GM23338 (cell line): ENCODE measurements around the gene PRSS2. TPM values are rescaled to one million over a fixed set of nuclear protein-coding genes. Genes with fewer than 3 reads are reported as not detected.

Source experiments
- ATAC-seq: fragments of 200-7000 bp; cut with Tn5 transposase; 3 replicates; pipeline ENCODE4 v1.9.1; 2020
- DNase-seq: peaks from one replicate; pipeline ENCODE4 v3.0.0-alpha.2; 2015; ENCODE audit warnings: low spot score
- H2AFZ ChIP-seq: fragments of 200-600 bp; sonication (generic); 2 replicates; pipeline ENCODE4 v1.8.0; 2016; ENCODE audit warnings: antibody characterized with exemption, mild to moderate bottlenecking, moderate library complexity
- H3F3A ChIP-seq: fragments of 200-600 bp; sonication (generic); replicated peaks from 2 replicates; pipeline ENCODE4 v1.8.0; 2017; ENCODE audit warnings: antibody characterized with exemption, mixed run types, low read depth
- H3K27ac ChIP-seq: fragments of 200-600 bp; sonication (generic); 2 replicates; pipeline ENCODE4 v1.6.1; 2016; ENCODE audit warnings: low read depth
- H3K27me3 ChIP-seq: fragments of 200-600 bp; sonication (generic); 2 replicates; pipeline ENCODE4 v1.8.0; 2016; ENCODE audit warnings: mild to moderate bottlenecking, mixed run types, moderate library complexity; ENCODE audit not compliant: insufficient read depth
- H3K36me3 ChIP-seq: fragments of 200-600 bp; sonication (generic); 2 replicates; pipeline ENCODE4 v1.8.0; 2016; ENCODE audit warnings: mild to moderate bottlenecking; ENCODE audit not compliant: insufficient read depth
- H3K4me1 ChIP-seq: fragments of 200-600 bp; sonication (generic); 2 replicates; pipeline ENCODE4 v1.8.0; 2016; ENCODE audit warnings: mild to moderate bottlenecking, moderate library complexity; ENCODE audit not compliant: insufficient read depth
- H3K4me2 ChIP-seq: fragments of 200-600 bp; sonication (generic); 2 replicates; pipeline ENCODE4 v1.7.1; 2017; ENCODE audit warnings: mixed run types
- H3K4me3 ChIP-seq: fragments of 200-600 bp; sonication (generic); 2 replicates; pipeline ENCODE4 v1.6.1; 2016; ENCODE audit warnings: mixed run types
- H3K79me2 ChIP-seq: fragments of 200-600 bp; sonication (generic); replicated peaks from 2 replicates; pipeline ENCODE4 v1.8.0; 2017; ENCODE audit warnings: mild to moderate bottlenecking; ENCODE audit not compliant: insufficient read depth
- H3K9me2 ChIP-seq: fragments of 200-600 bp; sonication (generic); 2 replicates; pipeline ENCODE4 v1.8.0; 2017; ENCODE audit not compliant: insufficient read depth
- H4K20me1 ChIP-seq: fragments of 200-600 bp; sonication (generic); replicated peaks from 2 replicates; pipeline ENCODE4 v1.8.0; 2017; ENCODE audit warnings: mild to moderate bottlenecking; ENCODE audit not compliant: insufficient read depth
- H3K27ac Mint-ChIP-seq: 2 replicates; pipeline ENCODE4 v1.8.0; 2020; ENCODE audit warnings: inconsistent platforms, mild to moderate bottlenecking, moderate library complexity, mixed read lengths
- H3K27me3 Mint-ChIP-seq: 3 replicates; pipeline ENCODE4 v1.8.0; 2022; ENCODE audit warnings: low read depth, mild to moderate bottlenecking, moderate library complexity, mixed read lengths, inconsistent platforms; ENCODE audit not compliant: insufficient read depth, poor library complexity
- H3K36me3 Mint-ChIP-seq: 3 replicates; pipeline ENCODE4 v1.8.0; 2021; ENCODE audit warnings: low read depth, mild to moderate bottlenecking, inconsistent platforms, moderate library complexity, mixed read lengths
- H3K4me1 Mint-ChIP-seq: 3 replicates; pipeline ENCODE4 v1.8.0; 2020; ENCODE audit warnings: mild to moderate bottlenecking, inconsistent platforms, mixed read lengths
- H3K4me3 Mint-ChIP-seq: 3 replicates; pipeline ENCODE4 v1.8.0; 2021; ENCODE audit warnings: moderate library complexity, mild to moderate bottlenecking, inconsistent platforms, mixed read lengths
- H3K9me3 Mint-ChIP-seq: 3 replicates; pipeline ENCODE4 v1.8.0; 2020; ENCODE audit warnings: moderate library complexity, mild to moderate bottlenecking, inconsistent platforms, mixed read lengths
- CREB1 ChIP-seq: fragments of 250-450 bp; sonication (Bioruptor Pico); IDR thresholded peaks from 2 replicates; pipeline ENCODE4 v1.5.0; 2020; ENCODE audit warnings: low read depth, mild to moderate bottlenecking, moderate library complexity
- EZH2 ChIP-seq: fragments of 200-600 bp; sonication (generic); IDR thresholded peaks from one replicate; pipeline ENCODE4 v1.8.0; 2017; ENCODE audit warnings: antibody characterized with exemption, mild to moderate bottlenecking, low read depth; ENCODE audit not compliant: unreplicated experiment
- EZH2phosphoT487 ChIP-seq: fragments of 200-600 bp; sonication (generic); IDR thresholded peaks from one replicate; pipeline ENCODE4 v1.8.1; 2018; ENCODE audit warnings: antibody characterized with exemption; ENCODE audit not compliant: unreplicated experiment
- JUNB ChIP-seq: IDR thresholded peaks from one replicate; pipeline ENCODE4 v1.6.1; 2016; ENCODE audit warnings: antibody characterized with exemption; ENCODE audit not compliant: unreplicated experiment
- NANOG ChIP-seq: IDR thresholded peaks from 2 replicates; pipeline ENCODE4 v1.6.1; 2016; ENCODE audit warnings: antibody characterized with exemption, borderline replicate concordance
- POLR2AphosphoS5 ChIP-seq: IDR thresholded peaks from 2 replicates; pipeline ENCODE4 v1.6.1; 2016; ENCODE audit warnings: antibody characterized with exemption, low read depth
- ZNF114 ChIP-seq: fragments of 250-450 bp; sonication (Bioruptor Pico); IDR thresholded peaks from 2 replicates; pipeline ENCODE4 v1.5.0; 2020; ENCODE audit warnings: mild to moderate bottlenecking, moderate library complexity
- ZNF331 ChIP-seq: fragments of 250-450 bp; sonication (Bioruptor Pico); IDR thresholded peaks from 2 replicates; pipeline ENCODE4 v1.5.0; 2020; ENCODE audit warnings: low read depth, mild to moderate bottlenecking, moderate library complexity
- polyA plus RNA-seq: library from polyadenylated mRNA; unstranded; fragments of >200 nt; fragmentation: Nextera tagmentation; extraction: Ambion mirVana; gene quantifications from 2 replicates; pipeline ENCODE4 v1.2.1, GENCODE V29; 2016
- total RNA-seq: library from RNA; depleted of rRNA; stranded (reverse); fragments of >200 nt; shearing (Covaris generic); gene quantifications from 2 replicates; pipeline ENCODE4 v1.2.3, GENCODE V29; 2014
- TF ChIP-seq, protein P1 (sequence below), 2 experiments: fragments of 200-600 bp in 1 of 2; sonication (generic) in 1 of 2; conservative IDR thresholded peaks; 2 replicates each; pipeline versions ENCODE4 v1.5.1 to v1.6.1; 2016 to 2017; ENCODE audit warnings: antibody characterized with exemption in 2 of 2, low read depth in 2 of 2, mild to moderate bottlenecking in 2 of 2, moderate library complexity in 1 of 2
- TF ChIP-seq, protein P2 (sequence below): fragments of 250-450 bp; sonication (Bioruptor Pico); IDR thresholded peaks from 2 replicates; pipeline ENCODE4 v1.5.0; 2020; ENCODE audit warnings: mild to moderate bottlenecking, moderate library complexity

The PRSS2 gene
- total and polyA plus RNA-seq, 2 experiments from 2014 or later = not detected

DNA sequence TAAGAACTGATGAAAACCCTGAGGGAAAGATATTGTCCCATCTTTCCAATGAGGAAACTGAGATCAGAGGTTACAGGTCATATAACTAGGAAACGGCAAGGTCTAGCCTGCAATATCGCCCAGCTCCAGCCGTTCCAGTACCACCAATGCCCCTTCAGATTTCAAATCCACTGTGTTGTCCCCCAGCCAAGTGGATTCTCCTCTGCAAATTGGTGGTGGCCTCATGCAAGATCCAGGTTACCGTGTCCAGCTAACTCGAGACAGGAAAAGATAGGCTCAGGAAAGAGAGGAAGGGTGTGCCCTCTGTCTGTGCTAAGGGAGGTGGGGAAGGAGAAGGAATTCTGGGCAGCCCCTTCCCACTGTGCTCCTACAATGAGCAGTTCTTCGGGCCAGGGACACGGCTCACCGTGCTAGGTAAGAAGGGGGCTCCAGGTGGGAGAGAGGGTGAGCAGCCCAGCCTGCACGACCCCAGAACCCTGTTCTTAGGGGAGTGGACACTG, 25.3 kb downstream of the PRSS2 start:
- H3K4me2 ChIP-seq = peak overlapping the region; percentile 94
- peaks cover 67% of the 10 kb centered on the region for H3K27me3 ChIP-seq
- H3K79me2 ChIP-seq = no peaks in the 10 kb centered on the region
- TF ChIP-seq POLR2AphosphoS5 (peak; percentile 37; the same call in 1 of the 2 replicates), NANOG (no peak), ZNF331 (CRISPR knock-in tag) (no peak), ZNF114 (no peak), EZH2phosphoT487 (no peak), CREB1 (CRISPR knock-in tag) (no peak)
- peak overlapping the region; percentile 90 for H2AFZ ChIP-seq
- peaks cover 49% of the 10 kb centered on the region for H3K4me1 ChIP-seq
- no peak overlapping the region for H3K27ac Mint-ChIP-seq
- ATAC-seq = peak; percentile 59
- peaks cover 5% of the 10 kb centered on the region; the same call in 1 of the 3 replicates for H3K36me3 Mint-ChIP-seq
- H3K4me3 ChIP-seq = peak overlapping the region; percentile 87
- no peak overlapping the region for H3K27ac ChIP-seq
- DNase-seq = peak; percentile 43
- peak overlapping the region; percentile 86 for H3K4me3 Mint-ChIP-seq
- H3F3A ChIP-seq = no peaks in the 10 kb centered on the region
- no peaks in the 10 kb centered on the region for H3K36me3 ChIP-seq
- peaks cover 6% of the 10 kb centered on the region; the same call in 1 of the 3 replicates for H3K9me3 Mint-ChIP-seq
- no peaks in the 10 kb centered on the region for H4K20me1 ChIP-seq
- peaks cover 56% of the 10 kb centered on the region for H3K4me1 Mint-ChIP-seq
- H3K9me2 ChIP-seq = peaks cover 16% of the 10 kb centered on the region; the same call in 1 of the 2 replicates
- peaks cover 35% of the 10 kb centered on the region for H3K27me3 Mint-ChIP-seq

DNA sequence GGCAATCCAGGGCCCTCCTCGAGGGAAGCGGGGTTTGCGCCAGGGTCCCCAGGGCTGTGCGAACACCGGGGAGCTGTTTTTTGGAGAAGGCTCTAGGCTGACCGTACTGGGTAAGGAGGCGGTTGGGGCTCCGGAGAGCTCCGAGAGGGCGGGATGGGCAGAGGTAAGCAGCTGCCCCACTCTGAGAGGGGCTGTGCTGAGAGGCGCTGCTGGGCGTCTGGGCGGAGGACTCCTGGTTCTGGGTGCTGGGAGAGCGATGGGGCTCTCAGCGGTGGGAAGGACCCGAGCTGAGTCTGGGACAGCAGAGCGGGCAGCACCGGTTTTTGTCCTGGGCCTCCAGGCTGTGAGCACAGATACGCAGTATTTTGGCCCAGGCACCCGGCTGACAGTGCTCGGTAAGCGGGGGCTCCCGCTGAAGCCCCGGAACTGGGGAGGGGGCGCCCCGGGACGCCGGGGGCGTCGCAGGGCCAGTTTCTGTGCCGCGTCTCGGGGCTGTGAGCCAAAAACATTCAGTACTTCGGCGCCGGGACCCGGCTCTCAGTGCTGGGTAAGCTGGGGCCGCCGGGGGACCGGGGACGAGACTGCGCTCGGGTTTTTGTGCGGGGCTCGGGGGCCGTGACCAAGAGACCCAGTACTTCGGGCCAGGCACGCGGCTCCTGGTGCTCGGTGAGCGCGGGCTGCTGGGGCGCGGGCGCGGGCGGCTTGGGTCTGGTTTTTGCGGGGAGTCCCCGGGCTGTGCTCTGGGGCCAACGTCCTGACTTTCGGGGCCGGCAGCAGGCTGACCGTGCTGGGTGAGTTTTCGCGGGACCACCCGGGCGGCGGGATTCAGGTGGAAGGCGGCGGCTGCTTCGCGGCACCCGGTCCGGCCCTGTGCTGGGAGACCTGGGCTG, 26.0 kb downstream of the PRSS2 start:
- Histone ChIP-seq H3K4me3 (peak overlapping the region; percentile 87), H3K9me2 (peaks cover 16% of the 10 kb centered on the region; the same call in 1 of the 2 replicates), H4K20me1 (no peaks in the 10 kb centered on the region), H3K79me2 (no peaks in the 10 kb centered on the region), H3K36me3 (no peaks in the 10 kb centered on the region), H3K27me3 (peaks cover 67% of the 10 kb centered on the region), H2AFZ (peak overlapping the region; percentile 90), H3K27ac (no peak overlapping the region), H3K4me2 (peak overlapping the region; percentile 94), H3F3A (no peaks in the 10 kb centered on the region), H3K4me1 (peaks cover 49% of the 10 kb centered on the region)
- peak; percentile 49 for DNase-seq
- Mint-ChIP-seq H3K27me3 (peaks cover 35% of the 10 kb centered on the region), H3K27ac (no peak overlapping the region), H3K9me3 (peaks cover 6% of the 10 kb centered on the region; the same call in 1 of the 3 replicates), H3K36me3 (peaks cover 12% of the 10 kb centered on the region), H3K4me3 (peak overlapping the region; percentile 86), H3K4me1 (peaks cover 56% of the 10 kb centered on the region)
- peak; percentile 56 for ATAC-seq
- TF ChIP-seq EZH2 (no peak), JUNB (no peak), ZNF331 (CRISPR knock-in tag) (no peak), POLR2AphosphoS5 (no peak), CREB1 (CRISPR knock-in tag) (no peak)
- TF ChIP-seq, protein P1, sequence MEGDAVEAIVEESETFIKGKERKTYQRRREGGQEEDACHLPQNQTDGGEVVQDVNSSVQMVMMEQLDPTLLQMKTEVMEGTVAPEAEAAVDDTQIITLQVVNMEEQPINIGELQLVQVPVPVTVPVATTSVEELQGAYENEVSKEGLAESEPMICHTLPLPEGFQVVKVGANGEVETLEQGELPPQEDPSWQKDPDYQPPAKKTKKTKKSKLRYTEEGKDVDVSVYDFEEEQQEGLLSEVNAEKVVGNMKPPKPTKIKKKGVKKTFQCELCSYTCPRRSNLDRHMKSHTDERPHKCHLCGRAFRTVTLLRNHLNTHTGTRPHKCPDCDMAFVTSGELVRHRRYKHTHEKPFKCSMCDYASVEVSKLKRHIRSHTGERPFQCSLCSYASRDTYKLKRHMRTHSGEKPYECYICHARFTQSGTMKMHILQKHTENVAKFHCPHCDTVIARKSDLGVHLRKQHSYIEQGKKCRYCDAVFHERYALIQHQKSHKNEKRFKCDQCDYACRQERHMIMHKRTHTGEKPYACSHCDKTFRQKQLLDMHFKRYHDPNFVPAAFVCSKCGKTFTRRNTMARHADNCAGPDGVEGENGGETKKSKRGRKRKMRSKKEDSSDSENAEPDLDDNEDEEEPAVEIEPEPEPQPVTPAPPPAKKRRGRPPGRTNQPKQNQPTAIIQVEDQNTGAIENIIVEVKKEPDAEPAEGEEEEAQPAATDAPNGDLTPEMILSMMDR (conservative IDR thresholded peaks at IDR 0.05; ENCODE audit: low read depth in 2 of 2) = no peak
- TF ChIP-seq, protein P2, sequence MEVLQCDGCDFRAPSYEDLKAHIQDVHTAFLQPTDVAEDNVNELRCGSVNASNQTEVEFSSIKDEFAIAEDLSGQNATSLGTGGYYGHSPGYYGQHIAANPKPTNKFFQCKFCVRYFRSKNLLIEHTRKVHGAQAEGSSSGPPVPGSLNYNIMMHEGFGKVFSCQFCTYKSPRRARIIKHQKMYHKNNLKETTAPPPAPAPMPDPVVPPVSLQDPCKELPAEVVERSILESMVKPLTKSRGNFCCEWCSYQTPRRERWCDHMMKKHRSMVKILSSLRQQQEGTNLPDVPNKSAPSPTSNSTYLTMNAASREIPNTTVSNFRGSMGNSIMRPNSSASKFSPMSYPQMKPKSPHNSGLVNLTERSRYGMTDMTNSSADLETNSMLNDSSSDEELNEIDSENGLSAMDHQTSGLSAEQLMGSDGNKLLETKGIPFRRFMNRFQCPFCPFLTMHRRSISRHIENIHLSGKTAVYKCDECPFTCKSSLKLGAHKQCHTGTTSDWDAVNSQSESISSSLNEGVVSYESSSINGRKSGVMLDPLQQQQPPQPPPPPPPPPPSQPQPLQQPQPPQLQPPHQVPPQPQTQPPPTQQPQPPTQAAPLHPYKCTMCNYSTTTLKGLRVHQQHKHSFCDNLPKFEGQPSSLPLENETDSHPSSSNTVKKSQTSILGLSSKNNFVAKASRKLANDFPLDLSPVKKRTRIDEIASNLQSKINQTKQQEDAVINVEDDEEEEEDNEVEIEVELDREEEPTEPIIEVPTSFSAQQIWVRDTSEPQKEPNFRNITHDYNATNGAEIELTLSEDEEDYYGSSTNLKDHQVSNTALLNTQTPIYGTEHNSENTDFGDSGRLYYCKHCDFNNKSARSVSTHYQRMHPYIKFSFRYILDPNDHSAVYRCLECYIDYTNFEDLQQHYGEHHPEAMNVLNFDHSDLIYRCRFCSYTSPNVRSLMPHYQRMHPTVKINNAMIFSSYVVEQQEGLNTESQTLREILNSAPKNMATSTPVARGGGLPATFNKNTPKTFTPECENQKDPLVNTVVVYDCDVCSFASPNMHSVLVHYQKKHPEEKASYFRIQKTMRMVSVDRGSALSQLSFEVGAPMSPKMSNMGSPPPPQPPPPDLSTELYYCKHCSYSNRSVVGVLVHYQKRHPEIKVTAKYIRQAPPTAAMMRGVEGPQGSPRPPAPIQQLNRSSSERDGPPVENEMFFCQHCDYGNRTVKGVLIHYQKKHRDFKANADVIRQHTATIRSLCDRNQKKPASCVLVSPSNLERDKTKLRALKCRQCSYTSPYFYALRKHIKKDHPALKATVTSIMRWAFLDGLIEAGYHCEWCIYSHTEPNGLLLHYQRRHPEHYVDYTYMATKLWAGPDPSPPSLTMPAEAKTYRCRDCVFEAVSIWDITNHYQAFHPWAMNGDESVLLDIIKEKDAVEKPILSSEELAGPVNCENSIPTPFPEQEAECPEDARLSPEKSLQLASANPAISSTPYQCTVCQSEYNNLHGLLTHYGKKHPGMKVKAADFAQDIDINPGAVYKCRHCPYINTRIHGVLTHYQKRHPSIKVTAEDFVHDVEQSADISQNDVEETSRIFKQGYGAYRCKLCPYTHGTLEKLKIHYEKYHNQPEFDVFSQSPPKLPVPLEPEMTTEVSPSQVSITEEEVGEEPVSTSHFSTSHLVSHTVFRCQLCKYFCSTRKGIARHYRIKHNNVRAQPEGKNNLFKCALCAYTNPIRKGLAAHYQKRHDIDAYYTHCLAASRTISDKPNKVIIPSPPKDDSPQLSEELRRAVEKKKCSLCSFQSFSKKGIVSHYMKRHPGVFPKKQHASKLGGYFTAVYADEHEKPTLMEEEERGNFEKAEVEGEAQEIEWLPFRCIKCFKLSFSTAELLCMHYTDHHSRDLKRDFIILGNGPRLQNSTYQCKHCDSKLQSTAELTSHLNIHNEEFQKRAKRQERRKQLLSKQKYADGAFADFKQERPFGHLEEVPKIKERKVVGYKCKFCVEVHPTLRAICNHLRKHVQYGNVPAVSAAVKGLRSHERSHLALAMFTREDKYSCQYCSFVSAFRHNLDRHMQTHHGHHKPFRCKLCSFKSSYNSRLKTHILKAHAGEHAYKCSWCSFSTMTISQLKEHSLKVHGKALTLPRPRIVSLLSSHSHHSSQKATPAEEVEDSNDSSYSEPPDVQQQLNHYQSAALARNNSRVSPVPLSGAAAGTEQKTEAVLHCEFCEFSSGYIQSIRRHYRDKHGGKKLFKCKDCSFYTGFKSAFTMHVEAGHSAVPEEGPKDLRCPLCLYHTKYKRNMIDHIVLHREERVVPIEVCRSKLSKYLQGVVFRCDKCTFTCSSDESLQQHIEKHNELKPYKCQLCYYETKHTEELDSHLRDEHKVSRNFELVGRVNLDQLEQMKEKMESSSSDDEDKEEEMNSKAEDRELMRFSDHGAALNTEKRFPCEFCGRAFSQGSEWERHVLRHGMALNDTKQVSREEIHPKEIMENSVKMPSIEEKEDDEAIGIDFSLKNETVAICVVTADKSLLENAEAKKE = no peak
